Measurements from ENCODE around the gene DPH1. TPM values are rescaled to one million over a fixed set of nuclear protein-coding genes. Genes with fewer than 3 reads are reported as not detected.

DPH1 gene
- total RNA-seq, 1 donor from 2014 or later, result 35.6 TPM

DNA sequence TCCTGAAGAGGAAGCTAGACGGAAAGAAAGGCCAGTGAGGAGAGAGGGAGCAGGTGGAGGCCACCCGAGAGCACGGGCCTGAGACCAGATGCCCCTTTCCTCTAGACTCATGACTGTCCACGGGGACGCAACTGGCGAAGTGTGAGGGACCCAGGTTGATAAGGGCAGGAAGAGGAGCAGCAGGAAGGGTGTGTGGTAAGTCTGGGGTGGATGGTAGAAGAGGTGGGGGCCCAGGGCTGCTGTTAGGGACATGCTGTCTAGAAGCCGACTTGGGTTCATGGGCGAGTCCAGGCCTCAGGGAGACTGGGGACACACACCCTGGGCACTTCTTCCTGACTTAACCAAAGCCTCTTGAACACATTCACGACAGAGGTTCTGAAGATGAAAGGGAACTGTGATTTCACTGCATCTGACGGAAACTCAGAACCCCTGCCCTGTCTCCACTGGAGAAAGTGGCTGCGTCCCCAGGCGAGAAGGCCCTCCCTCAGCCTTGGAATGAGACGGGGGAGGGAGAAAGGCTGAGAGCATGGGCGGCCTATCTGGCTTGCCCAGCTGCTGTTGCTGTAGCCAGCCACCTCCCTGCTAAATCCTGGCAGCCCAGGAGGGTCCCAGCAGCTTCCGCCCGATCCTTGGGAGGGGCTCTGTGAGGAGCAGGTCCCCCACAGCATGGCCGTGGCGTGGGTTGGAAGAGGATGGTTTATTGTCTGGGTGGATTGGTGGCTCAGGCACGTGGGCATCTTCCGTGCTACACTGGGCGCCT is 30.9 kb downstream of the DPH1 start:
- DNase-seq (ENCODE audit: low spot score), result no peak

GRCh38 chr17:2061441-2061958 is 31.5 kb downstream of the DPH1 start:
- no peak for DNase-seq (ENCODE audit: low spot score)

- DNase-seq (ENCODE audit: low spot score), result no peak
These were observed 32.7 kb downstream of the DPH1 start for GRCh38 chr17:2062571-2063183.

GRCh38 chr17:2063261-2064146 is 33.6 kb downstream of the DPH1 start:
- no peak for DNase-seq (ENCODE audit: low spot score)

- no peak for DNase-seq (ENCODE audit: low spot score)
These were observed 34.2 kb downstream of the DPH1 start for GRCh38 chr17:2064147-2064489.

GRCh38 chr17:2064520-2064971 is 34.6 kb downstream of the DPH1 start:
- no peak for DNase-seq (ENCODE audit: low spot score)

- no peak for DNase-seq (ENCODE audit: low spot score)
These were observed 35.2 kb downstream of the DPH1 start for GRCh38 chr17:2064980-2065785.

- no peak for DNase-seq (ENCODE audit: low spot score)
These were observed 36.0 kb downstream of the DPH1 start for GRCh38 chr17:2065949-2066400.

DNA sequence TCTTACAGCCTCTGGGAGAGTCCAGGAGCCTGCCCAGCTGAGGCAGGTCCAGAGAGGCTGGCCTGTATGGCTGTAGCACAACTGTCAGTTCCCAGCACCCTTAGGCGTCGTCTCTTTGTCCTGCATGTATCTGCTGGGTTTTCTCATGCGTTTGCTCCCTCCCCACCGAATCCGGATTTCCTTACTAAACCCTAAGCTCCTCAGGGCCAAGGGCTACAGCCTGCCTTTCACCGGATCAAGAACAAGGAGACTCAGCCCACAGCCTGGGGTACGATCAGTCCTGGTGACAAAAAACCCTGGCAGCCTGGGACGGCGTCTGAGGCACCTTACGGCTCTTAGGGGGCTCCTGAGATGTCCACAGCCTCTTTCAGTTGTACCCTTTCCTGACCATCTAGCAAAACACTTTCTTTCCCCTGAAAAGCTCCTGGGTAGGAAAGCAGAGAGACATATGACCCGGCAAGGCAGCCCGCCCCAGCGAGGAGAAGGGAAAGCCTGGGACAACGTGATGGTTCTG is 37.2 kb downstream of the DPH1 start:
- no peak for DNase-seq (ENCODE audit: low spot score)

DNA sequence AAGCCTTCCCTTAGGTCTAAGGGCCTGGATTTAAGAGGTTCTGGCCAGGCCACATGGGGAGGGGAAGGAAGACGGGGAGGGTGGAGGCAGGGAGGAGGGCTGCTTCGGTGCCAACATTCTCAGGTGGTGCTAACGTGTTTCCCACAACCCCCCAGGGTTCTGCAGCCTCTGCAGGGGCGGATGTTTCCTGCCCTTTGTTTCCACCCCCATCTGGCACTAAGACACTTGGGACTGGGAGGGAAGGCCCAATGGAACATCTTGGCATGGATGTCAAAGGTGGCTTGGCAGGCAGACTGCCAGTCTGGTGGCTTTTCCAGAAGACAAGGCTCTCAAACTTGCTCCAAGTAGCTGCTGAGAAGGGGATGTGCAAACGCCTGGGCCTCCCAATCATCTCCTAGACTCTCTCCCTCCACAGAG is 37.7 kb downstream of the DPH1 start:
- no peak for DNase-seq (ENCODE audit: low spot score)

DNA sequence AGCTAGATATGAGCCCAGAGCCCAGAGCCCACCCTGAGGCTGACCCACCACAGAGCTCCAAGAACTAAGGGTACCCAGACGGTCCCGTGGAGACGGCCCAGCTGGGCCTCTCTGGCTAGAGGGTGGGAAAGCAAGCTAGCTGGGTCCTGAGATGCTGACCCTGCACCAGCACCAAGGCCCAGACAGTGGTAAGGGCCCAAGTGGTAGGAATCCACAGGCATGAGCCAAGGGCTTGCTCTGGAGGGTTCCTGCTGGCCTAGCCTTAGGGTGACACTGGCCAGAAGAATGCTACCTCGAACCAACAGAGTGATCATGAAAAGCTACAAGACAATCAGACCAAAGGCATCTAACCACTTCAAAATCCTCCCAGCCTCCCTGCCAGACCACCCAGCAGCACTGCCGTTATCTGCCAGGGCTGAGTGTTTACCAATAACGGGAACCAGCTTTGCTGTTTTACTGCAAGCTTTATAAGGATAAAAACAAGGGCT is 38.1 kb downstream of the DPH1 start:
- DNase-seq (ENCODE audit: low spot score), result no peak

DNA sequence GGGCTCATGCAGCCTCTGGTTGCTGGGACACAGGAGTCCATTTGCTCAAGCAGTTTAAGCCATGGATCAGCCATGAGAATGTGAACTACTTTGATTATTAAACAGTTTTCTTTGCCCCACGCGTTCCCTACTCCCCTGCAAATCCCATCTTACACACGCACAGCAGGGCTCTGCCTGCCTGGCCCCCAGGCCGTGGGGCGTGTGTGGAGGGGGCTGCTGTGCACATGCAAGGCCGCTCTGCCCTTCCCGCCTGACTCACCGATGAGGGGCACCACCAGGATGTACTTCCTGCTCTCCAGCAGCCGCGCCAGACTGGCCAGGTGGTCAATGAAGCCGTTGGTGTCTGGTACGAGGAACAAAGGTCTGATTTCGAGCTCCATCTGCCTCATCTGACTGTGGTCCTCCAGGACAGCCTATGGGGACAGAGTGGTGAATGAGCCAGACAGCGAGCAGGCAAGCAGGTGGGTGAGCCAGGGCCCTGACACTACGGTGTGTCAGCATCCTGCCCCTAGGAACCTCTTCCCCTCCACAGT is 38.6 kb downstream of the DPH1 start:
- no peak for DNase-seq (ENCODE audit: low spot score)

- DNase-seq (ENCODE audit: low spot score), result no peak
These were observed 40.5 kb downstream of the DPH1 start for GRCh38 chr17:2070241-2071023.

DNA sequence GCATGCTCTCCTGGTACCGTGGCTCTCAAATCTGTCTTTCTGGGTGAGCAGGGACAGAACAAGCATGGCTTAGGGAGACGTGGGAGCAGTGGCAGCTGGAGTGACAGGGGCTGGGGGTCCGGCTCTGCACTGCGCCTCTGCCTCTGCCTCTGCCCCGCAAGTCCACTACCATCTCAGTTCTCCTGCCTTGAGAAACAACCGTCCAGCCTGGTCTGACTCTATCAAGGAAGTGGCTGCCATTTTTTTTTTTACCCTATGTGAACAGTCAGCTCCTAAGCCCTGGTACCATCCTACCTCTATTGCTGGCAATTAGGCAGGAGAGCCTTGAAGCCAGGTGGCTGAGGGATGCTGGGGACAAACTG is 41.1 kb downstream of the DPH1 start:
- DNase-seq (ENCODE audit: low spot score), result no peak

GRCh38 chr17:2071455-2072281 is 41.7 kb downstream of the DPH1 start:
- DNase-seq (ENCODE audit: low spot score), result no peak

DNA sequence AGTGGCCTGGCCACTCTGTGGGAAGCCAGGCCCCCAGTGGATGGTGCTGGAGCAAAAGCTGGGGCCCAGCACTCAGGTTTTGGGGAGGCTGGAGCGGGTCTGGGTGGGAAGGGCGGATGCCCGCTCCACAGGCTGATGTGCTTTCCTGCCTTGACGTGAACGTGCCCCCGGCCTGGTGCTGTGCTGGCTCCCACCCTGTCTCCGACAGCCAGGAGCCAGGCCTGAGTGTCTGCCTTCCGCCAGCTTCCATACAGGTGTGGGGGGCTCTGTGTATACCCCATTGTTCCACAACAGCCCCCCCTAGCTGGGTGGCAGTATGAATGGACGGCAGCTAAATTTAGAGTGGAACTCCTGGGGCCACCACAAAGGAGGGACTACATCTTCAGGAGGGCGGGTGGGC is 45.0 kb downstream of the DPH1 start:
- DNase-seq (ENCODE audit: low spot score), result no peak

GRCh38 chr17:2075336-2076086 is 45.6 kb downstream of the DPH1 start:
- no peak for DNase-seq (ENCODE audit: low spot score)
